Sciatic nerve (tissue), 2 donors: Measurements from ENCODE around the gene CHN1. TPM values are rescaled to one million over a fixed set of nuclear protein-coding genes. Genes with fewer than 3 reads are reported as not detected.

Experiments
- ATAC-seq: fragments of 200-7000 bp; cut with Tn5 transposase; one replicate; pipeline ENCODE4 v1.9.1; 2020; ENCODE audit warnings: mild to moderate bottlenecking, moderate library complexity
- DNase-seq: peaks from one replicate; pipeline ENCODE4 v3.0.0-alpha.2; 2020; ENCODE audit warnings: low spot score
- intact Hi-C: fragments of 100-400 bp; cut with DNase I; formaldehyde crosslinking; loops from one replicate; pipeline ENCODE4 v1.14.2; 2022
- total RNA-seq: library from RNA; stranded (reverse); fragmentation: NEBNext Ultra II Directional; extraction: Animal tissue kit (Norgen Biotek cat#: 25700); gene quantifications from one replicate; pipeline ENCODE4 v1.2.1, GENCODE V29; 2021
- donor health status: DM: no; HTN: no; CAD: no.
- donor health status: DM: no; HTN: no; CAD: no.

Gene CHN1
- total RNA-seq, 1 donor from 2014 or later, result 38.4 TPM

- ATAC-seq (no peak), DNase-seq (no peak)
- intact Hi-C loops, result no loop called here
Observed at GRCh38 chr2:174981331-174981730, 23.9 kb downstream of the CHN1 start.

- DNase-seq, result no peak
- ATAC-seq, result peak; percentile 74
- intact Hi-C loops, result no loop called here
Observed at GRCh38 chr2:174979996-174980395, 25.2 kb downstream of the CHN1 start.

- intact Hi-C loops, result no loop called here
- DNase-seq (no peak), ATAC-seq (no peak)
Observed at GRCh38 chr2:174977364-174977763, 27.8 kb downstream of the CHN1 start.

GRCh38 chr2:174974131-174974530 is 31.1 kb downstream of the CHN1 start:
- DNase-seq (no peak), ATAC-seq (no peak)
- intact Hi-C loops, result no loop called here

GRCh38 chr2:174972924-174973323 is 32.3 kb downstream of the CHN1 start:
- DNase-seq (no peak), ATAC-seq (no peak)
- intact Hi-C loops, result no loop called here

GRCh38 chr2:174971868-174972781 is 33.1 kb downstream of the CHN1 start:
- DNase-seq, result no peak
- ATAC-seq, result peak; percentile 26
- intact Hi-C loops, result no loop called here

- no peak for ATAC-seq
- DNase-seq, result no peak
- intact Hi-C loops, result no loop called here
Observed at GRCh38 chr2:174970092-174970491, 35.1 kb downstream of the CHN1 start.

GRCh38 chr2:174969091-174969734 is 36.0 kb downstream of the CHN1 start:
- DNase-seq (no peak), ATAC-seq (no peak)
- intact Hi-C loops, result no loop called here

GRCh38 chr2:174967691-174968260 is 37.4 kb downstream of the CHN1 start:
- DNase-seq (no peak), ATAC-seq (no peak)
- intact Hi-C loops, result no loop called here

GRCh38 chr2:174967086-174967485 is 38.1 kb downstream of the CHN1 start:
- DNase-seq, result no peak
- intact Hi-C loops, result no loop called here
- no peak for ATAC-seq

GRCh38 chr2:174965992-174966744 is 39.0 kb downstream of the CHN1 start:
- ATAC-seq (peak; percentile 68), DNase-seq (no peak)
- intact Hi-C loops, result no loop called here

GRCh38 chr2:174965551-174965950 is 39.6 kb downstream of the CHN1 start:
- intact Hi-C loops, result no loop called here
- ATAC-seq (no peak), DNase-seq (no peak)

- ATAC-seq (no peak), DNase-seq (no peak)
- intact Hi-C loops, result no loop called here
Observed at GRCh38 chr2:174964404-174964803, 40.8 kb downstream of the CHN1 start.

- no peak for DNase-seq
- intact Hi-C loops, result no loop called here
- ATAC-seq, result no peak
Observed at GRCh38 chr2:174963437-174964400, 41.5 kb downstream of the CHN1 start.

GRCh38 chr2:174959787-174960186 is 45.4 kb downstream of the CHN1 start:
- intact Hi-C loops, result no loop called here
- DNase-seq (no peak), ATAC-seq (peak; percentile 84)

- DNase-seq (no peak), ATAC-seq (peak; percentile 58)
- intact Hi-C loops, result no loop called here
Observed at GRCh38 chr2:174957050-174957449, 48.1 kb downstream of the CHN1 start.

- ATAC-seq (no peak), DNase-seq (no peak)
- intact Hi-C loops, result no loop called here
Observed at GRCh38 chr2:174952607-174953006, 52.6 kb downstream of the CHN1 start.

GRCh38 chr2:174951745-174952144 is 53.4 kb downstream of the CHN1 start:
- ATAC-seq, result no peak
- intact Hi-C loops, result no loop called here
- DNase-seq, result no peak
